DMS114 treated with DMSO at 0.1 percent for 48 hours (cell line): ENCODE measurements around the gene SUV39H2.
A peak's percentile ranks its signal among the peaks of the same experiment; 100 is the strongest.
"Not testable (repeated sequence)": the region's sequence is repeated elsewhere in the genome, so short reads cannot be mapped to it uniquely, and the experiment has no call there.

Experiments
- DNase-seq: peaks from one replicate; lab custom pipeline; 2025; ENCODE audit not compliant: unreplicated experiment; lab: John Stamatoyannopoulos, UW

The SUV39H2 gene

DNA sequence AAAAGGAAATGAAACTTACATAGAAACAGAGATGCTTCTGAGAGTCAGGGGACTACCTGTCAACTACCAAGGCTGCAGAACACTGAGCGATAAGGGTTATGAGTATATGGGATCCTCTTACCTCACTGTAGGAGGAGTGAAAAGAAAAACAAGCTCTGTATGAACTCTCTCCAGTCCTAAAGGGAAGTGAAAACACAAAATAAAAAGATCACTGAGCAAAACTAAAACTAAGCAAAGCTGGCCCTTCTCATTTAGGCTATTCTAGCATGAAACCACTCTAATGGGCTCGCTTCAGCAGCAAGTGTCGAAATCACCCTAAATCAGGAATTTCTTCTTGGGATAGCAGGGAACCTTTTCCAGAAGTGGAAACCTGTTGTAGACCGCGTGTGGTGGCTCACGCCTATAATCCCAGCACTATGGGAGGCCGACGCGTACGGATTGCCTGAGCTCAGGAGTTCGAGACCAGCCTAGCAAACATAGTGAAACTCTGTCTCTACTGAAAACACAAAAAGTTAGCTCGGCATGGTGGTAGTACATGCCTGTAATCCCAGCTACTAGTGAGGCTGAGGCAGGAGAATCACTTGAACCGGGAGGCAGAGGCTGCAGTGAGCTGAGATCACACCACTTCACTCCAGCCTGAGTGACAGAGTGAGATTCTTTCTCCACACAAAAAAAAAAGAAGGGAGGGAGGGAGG is 48.2 kb downstream of the SUV39H2 start:
- DNase-seq, result no peak

DNA sequence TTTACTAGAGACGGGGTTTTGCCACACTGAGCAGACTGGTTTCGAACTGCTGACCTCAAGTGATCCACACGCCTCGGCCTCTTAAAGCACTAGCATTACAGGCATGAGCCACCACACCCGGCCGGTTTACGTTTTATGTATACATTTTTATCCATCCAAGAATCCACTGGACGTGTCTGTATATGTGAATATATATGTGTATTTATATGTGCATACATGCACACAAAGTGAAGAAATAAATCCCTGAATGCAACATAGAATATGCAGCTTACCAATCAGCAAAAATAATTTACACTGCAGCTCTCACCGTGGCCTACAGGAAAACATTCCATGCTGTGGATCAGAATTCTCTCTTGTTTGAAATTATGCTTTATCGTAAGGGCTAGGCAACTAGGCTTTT is 51.9 kb downstream of the SUV39H2 start:
- no peak for DNase-seq

DNA sequence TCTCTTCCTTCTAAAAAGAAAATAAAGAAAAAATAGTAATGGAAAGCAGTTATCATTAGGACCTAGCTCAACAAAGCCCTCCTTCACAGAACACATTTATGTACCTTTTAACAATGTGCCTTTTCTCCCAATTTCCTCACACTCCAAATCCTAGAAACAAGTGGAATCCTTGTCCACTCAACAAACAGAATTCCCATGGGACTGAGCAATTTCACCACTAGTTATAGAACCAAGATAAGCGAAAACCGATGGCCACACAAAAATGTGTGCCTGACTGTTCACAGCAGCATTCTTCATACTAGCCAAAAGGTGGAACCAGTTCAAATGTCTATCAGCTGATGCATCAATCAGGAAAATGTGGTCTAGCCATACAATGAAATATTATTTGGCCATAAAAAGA is 57.9 kb downstream of the SUV39H2 start:
- no peak for DNase-seq

DNA sequence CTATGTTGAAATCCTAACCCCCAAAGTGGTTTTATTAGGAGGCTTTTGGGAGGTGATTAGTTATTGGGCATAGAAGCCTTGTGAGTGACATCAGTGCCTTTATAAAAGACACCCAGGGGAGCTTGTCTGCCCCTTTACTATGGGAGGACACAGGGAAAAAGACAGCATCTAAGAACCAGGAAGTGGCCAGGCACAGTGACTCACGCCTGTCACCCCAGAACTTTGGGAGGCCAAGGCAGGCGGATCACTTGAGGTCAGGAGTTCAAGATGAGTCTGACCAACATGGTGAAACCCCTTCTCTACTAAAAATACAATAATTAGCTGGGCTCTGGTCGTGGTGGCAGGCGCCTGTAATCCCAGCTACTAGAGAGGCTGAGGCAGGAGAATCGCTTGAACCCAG is 60.3 kb downstream of the SUV39H2 start:
- DNase-seq, result not testable (repeated sequence)

DNA sequence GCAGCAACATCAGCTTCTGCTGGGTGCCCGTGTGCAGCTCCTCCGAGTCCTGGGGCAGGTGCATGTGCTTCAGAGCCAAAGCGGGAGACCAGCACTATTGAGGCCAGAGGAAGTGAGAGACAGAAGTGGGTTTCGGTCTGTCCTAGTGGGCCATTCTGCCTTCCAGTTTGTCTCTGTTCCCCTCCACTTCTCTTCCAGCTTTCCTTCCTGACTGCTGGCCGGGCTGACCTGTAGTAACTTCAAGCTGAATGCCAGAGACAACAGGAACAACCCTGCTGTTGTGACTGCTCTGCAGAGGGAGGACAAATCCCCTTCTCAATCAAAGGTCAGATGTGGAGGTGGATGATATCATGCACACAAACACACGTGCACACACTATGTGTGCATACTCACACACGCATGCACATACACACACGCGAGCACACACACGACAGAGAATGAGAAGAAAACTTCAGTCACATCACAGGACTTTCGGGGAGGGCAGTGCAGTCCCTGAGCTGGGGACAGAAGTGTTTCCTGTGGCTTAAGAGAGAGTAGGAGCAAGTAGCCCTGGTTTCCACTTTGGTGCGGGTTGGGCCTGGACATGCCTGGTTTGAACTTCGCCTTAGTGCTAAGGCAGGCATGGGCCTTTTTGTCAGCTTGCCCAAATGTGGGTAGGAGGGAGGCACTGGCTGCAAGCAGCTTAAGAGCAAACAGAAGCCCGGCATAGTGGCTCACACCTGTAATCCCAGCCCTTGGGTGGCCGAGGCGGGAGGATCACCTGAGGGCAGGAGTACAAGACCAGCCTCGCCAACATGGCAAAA is 63.7 kb downstream of the SUV39H2 start:
- not testable (repeated sequence) for DNase-seq

DNA sequence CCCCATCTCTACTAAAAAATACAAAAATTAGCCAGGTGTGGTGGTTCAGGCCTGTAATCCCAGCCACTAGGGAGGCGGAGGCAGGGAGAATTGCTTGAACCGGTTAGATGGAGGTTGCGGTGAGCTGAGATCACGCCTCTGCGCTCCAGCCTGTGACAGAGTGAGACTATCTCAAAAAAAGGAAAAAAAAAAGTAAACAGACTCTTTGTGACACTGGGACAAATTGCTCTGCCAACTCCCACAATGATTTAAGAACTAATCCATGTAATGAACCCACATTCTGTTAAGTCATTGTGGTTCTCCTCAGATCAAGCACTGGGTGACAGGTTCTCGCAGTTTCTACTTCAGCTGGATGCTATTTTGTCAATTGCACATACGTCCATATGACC is 64.3 kb downstream of the SUV39H2 start:
- not testable (repeated sequence) for DNase-seq

DNA sequence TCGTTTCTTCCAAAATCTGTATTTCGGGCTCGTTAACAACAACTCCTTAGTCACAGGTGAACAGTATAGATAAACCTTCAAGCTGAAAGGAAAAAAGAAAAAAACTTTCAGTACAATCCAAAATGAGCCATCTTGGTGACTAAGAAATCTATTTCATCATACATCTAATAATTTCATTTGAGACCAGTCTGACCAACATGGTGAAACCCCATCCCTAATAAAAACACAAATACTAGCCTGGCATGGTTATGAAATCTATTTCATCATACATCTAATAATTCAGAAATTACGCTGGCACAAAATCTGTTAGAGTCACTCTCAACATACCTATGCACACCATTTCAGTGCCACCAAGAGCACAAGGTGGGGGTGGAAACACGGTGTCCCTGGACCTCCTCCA is 66.4 kb downstream of the SUV39H2 start:
- DNase-seq, result no peak

DNA sequence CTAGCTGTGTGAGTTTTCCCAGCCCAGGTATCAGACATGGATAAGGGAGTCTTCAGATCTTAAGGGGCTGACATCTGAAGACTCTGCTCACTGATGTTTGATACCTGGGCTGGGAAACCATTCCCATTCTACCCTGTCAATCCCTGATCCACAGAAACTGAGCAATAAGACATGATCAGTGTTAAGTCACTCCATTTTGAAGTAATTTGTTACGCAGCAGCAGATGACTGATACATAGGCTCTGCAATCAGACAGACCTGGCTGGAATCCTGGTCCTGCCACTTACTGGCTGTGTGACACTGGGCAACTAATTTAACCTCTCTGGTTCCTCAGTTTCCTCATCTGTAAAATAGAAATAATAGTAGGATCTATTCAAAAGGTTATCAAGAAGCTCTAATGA is 68.6 kb downstream of the SUV39H2 start:
- no peak for DNase-seq

DNA sequence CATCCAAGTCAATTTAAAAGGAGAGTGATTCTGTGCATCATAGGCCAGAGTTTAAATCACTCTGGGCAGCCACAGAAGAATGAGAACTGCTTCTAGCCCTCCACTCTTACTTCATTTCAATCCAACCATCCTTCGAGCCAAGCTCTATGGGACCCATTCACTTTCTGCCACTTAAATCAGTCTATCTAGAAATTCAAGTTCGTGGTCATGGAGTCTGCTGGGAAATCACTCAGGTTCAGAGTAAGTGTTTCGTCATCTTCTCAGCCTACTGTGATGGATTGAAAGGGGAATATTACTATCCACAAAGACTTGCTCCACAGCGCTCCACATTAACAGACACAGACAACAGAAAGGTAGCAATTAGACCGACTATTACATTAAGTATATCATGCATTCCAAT is 70.6 kb downstream of the SUV39H2 start:
- DNase-seq, result no peak

DNA sequence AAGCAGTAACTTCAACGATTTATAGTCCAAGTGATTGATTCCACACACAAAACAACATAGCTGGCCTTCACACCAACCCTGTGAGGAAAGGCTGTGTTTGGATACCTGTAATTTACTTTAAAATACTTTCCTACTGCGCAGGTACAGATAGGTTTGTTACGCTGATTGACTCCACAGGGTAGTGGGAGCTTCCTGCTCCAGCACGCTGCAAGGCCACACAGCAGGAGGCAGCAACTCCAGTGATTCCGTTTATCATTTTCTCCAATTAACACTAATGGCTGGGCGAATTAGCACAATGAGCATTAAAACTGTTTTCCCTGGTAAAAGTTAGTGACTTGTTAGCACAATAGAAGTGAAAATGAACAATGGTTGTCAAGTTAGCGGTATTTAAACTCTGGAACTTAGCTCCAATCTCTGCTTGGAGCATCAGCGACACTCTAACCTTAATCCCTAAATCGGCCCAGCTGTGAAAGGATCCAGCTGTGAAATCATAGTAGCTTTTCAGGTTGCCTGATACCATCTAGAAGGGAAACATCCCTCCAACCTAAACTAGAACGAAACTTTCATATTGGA is 74.3 kb downstream of the SUV39H2 start:
- DNase-seq, result no peak

DNA sequence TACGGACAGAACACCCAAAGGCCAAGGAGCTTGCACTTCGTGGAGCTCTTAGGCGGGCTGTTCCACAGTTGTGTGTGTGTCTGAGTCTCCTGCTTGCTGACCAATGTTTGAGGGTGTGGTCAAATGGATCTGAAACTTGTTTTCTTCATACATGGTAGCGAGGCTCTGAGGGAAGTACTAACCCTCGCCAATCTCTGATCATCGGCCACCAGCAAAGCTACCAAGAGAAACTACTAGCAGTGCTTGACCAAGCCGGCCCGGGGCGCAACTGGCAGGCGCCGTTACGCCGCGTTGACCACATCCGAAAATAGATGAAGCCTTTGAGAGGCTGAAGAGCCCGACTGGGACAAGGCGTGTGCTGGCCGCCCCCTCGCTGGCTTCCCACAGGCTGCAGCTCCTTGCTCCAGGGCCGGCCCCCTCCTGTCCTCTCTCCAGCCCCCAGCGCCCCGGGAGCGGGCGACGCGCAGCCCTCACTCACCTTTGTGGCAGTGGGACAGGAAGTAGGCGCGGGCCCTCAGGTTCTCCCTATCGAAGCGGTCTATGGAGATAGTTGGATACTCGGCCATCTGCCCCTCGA is 74.8 kb downstream of the SUV39H2 start:
- peak; percentile 45 for DNase-seq
